NK-92 treated with Interleukin-12 subunit alpha and Interleukin-12 subunit beta, amount 100 ng/mL, for 24 hours (cell line): ENCODE data around the gene SLC2A3.
"Not testable (repeated sequence)": the region's sequence is repeated elsewhere in the genome, so short reads cannot be mapped to it uniquely, and the experiment has no call there.

Source experiments
- DNase-seq: peaks from one replicate; lab custom pipeline; 2025; lab: John Stamatoyannopoulos, UW

The SLC2A3 gene

DNA sequence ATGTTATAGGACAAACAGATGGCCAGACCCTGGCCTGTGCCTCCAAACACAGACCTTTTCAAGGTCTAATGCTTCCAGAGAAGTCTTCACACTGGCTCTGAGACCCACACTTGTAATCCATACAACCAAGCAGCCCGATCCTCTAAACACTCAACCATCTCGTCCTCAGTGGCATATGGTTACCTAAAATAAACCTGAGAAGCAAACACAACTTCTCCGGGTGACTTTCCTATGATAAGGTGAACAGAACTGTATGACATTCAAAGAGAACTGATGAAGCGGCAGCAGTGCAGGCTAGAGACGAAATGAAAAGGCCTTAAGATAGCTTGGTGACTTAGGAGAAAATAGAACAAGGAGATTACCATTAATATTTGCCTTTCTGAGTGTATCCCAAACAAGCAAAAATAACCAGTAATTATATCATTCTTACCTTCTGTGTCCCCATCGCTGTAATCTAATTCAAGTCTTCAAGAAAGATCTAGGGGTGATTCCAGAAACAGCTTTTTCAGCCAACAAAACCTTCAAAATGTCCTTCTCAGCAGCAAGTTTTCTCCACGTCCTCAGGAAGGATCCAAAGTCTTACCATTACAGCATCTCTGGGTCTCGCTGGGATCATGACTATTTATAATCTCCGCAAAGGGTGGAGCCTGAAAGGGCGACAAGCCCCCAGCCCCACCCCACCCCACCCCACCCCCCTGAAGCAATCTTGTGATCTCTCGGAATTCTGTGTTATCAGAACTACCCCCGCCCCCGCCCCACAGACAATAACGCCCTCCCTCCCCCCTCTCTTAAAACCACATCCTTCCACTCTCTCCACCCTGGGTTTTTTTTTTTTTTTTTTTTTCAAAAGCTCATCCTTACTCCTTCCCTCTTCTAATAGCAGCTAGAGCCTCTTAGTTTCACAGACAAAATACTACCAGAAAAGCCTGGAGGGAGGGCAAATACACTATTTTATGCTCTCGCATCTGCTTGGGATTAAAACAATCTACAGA, at the start of gene SLC2A3:
Gene SLC2A3 (minus strand): TSS at position 598 of the 992 bp plus-strand sequence. CDS start 153 bp downstream, at position 445.
- DNase-seq: peak; percentile 43

DNA sequence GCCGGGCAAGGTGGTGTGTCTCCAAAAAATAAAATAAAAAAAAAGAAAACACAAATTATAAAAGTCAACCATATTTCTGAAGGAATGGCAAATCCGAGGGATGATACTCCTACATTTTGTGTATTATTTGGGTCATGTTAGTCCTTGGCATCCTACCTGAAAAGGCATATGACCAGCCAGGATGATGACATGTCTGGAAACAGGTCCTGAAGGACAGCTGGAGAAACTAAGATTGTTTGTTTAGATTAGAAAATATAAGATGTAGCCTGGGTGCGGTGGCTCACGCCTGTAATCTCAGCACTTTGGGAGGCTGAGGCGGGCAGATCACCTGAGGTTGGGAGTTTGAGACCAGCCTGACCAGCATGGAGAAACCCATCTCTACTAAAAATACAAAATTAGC, 48.9 kb upstream of the SLC2A3 start:
- DNase-seq: no peak

DNA sequence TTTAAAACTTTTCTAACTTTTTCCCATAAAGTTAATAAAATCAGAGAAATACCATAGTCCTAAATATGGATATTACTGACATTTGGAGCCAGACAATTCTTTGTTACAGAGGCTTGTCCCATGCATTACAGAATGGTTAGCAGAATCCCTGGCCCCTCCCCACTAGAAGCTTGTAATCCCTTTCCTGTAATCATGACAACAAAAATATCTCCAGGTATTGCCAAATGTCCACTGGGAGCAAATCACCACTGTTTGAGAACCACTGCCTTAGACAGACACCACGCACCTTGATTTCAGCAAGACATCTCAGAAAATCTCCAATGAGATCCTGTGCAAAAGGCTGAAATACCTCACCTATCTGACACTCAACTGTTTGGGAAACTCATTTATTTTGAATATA, 47.5 kb upstream of the SLC2A3 start:
- DNase-seq: not testable (repeated sequence)

DNA sequence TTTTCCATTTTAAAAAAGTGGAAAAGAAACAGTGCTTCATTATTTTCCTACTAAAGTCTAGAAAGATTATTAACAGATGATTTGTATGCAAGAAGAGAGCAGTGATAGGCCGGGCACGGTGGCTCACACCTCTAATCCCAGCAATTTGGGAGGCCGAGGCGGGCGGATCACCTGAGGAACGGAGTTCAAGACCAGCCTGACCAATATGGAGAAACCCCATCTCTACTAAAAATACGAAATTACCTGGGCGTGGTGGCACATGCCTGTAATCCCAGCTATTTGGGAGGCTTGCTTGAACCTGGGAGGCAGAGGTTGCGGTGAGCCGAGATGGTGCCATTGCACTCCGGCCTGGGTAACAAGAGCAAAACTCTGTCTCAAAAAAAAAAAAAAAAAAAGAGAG, 47.0 kb upstream of the SLC2A3 start:
- DNase-seq: not testable (repeated sequence)

DNA sequence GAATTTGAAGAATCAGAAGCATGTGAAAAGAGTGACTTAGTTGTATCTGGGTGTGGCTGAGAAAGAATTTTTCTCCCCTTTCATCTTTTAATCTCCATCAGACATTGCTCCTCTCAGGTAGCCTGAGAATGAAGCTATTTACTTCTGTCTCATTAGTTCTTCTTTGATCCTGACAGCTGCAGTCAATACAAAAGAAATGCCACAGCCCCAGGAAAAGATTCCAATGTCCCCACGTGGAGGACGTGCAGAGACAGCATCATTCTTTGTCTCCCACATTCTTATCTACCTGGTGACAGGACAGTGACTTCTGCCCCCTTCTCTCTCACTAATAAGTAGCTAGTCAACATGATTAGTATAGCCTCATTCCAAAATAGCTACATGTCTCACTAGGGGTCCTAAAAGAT, 46.3 kb upstream of the SLC2A3 start:
- DNase-seq: not testable (repeated sequence)

DNA sequence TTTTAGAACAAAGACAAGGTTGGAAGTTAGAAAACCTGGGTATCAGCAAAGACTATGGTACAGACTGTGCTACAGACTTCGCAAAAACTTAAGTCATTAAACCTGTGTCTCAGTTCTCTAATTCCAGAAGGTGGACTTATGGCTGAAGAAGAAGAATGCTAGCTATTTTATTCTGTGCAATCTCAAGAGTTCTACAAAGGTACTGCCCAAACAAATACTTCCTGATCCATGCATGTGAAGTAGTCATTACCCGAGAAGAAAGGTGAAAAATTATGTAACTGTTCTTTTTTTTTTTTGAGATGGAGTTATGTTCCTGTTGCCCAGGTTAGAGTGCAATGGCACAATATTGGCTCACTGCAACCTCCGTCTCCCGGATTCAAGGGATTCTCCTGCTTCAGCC, 45.5 kb upstream of the SLC2A3 start:
- DNase-seq: no peak

DNA sequence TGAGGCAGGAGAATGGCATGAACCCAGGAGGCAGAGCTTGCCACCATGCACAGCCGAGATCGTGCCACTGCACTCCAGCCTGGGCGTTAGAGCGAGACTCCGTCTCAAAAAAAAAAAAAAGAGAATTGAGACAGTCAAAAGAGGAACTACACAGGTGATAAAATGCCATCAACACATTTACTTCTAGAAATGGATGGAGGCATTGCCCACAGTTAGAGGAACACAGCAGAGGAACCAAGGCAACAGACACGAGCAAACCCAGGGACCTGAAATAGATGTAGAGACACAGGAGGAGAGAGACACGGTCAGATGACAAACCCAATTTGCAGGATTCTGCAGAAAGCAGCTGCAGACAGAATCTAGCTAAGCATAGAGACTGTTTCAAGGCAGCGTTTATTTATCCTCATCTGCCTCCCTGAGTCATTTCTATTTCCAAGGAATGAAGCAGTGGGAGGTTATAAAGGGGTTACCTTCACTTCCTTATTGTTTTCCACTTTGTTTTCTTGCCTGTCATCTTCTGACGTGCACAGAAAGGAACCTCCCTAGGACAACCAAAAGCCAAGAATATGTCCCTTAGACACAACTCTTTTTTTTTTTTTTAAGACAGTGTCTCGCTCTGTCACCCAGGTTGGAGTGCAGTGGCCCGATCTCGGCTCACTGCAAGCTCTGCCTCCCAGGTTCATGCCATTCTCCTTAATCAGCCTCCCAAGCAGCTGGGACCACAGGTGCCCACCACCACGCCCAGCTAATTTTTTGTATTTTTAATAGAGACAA, 41.6 kb upstream of the SLC2A3 start:
- not testable (repeated sequence) for DNase-seq

DNA sequence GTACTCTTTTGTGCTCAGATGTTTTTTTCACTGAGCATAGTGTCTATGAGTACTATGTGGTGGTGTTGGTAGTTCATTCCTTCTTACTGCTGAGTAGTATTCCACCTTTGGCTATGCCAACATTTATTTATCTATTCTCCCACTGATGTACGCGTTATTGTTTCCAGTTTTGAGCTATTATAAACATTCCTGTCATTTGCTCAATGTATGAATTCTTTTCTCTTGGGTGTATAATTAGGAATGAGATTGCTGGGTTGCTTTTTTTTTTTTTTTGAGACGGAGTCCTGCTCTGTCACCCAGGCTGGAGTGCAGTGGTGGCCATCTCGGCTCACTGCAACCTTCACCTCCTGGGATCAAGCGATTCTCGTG, 37.5 kb upstream of the SLC2A3 start:
- no peak for DNase-seq

DNA sequence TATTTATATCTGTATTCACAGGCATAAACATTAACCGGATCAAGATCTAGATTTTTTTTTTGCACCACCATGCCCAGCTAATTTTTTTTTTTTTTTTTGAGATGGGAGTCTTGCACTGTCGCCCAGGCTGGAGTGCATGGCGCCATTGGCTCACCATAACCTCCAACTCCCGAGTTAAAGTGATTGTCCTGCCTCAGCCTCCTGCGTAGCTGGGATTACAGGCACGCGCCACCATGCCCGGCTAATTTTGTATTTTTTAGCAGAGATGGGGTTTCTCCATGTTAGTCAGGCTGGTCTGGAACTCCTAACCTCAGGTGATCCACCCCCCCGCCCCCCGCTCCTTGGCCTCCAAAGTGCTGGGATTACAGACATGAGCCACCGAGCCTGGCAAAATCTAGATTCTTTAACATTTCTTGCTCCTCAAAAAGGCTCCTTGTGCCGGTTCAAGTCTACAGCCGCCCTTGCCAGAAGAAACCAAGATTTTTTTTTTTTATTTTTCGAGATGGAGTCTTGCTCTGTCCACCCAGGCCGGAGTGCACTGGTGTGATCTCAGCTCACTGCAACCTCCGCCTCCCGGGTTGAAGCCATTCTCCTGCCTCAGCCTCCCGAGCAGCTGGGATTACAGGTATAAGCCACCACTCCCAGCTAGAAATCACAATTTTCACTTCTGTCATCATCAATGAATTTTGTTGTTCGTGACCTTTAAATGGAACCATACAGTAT, 36.9 kb upstream of the SLC2A3 start:
- no peak for DNase-seq

DNA sequence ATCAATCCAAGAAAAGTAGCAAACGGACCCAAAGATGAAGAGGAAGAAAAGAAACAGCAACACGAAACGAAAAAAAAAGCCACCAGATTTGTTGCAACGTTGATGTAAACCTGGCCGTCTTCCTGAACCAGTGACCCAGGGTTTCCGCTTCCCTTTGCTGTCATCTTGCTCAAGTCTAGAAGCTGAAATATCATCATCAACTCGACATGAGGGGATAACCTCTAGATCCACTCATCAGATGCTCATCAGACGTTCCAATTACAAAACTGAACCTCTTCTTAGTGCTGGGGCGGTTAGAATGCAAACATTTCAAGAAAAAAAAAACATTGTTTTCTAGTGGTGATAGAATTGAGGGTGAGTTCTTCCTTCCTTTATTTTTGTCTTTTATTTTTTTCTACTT, 36.3 kb upstream of the SLC2A3 start:
- DNase-seq: not testable (repeated sequence)

DNA sequence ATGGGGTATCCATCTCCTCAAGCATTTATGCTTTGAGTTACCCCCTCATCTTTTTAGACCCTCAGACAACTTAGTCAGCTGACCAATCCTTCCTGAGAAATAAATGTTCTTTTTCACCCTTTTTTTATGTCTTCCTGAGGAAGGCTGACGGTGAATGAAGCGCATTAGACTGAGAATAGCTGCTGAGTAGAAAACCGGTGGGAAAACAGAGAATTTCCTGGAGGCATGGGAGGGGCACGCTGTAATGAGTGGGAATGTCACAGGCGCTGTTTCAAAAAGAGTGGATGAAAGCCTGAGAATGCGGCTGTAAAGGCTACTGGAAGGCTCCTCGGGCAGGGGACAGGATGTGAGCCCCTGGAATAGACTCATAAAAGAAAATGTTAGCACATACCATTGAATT, 35.8 kb upstream of the SLC2A3 start:
- DNase-seq: not testable (repeated sequence)

DNA sequence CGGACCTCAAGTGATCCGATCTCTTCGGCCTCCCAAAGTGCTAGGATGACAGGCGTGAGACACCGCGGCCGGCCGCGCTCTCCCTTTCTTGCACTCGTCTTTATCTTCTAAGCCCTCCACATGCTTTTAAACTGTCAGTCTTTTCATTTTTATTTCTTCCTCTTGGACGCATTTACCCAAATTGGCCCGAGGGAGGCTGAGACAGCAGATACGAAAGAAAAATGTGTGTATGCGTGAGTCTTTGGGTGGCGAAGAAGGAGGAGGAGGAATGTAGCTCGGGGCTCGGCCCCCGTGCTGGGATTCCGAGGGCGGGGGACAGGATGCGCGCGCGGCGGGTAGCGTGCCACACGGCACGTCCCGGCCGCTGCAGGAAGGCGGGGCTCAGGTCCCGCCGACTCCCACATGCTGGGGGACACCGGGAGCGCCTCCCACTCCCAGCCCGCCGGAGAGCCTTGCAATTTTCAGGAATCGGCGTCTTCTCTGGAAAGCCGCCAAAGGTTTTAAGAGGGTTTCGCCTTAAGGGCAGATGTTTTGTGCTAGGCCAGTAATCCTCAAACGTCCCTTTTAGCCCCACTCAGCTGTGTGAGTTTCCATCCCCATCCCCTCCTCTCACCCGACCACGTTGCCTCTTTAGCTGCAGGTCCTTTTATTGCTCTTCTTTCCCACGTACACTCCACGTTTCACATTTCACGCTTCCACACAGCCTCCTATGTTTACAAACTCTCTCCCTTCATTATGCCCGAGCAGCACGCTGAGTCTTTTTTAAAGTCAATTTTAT, 34.7 kb upstream of the SLC2A3 start:
- peak; percentile 53 for DNase-seq

DNA sequence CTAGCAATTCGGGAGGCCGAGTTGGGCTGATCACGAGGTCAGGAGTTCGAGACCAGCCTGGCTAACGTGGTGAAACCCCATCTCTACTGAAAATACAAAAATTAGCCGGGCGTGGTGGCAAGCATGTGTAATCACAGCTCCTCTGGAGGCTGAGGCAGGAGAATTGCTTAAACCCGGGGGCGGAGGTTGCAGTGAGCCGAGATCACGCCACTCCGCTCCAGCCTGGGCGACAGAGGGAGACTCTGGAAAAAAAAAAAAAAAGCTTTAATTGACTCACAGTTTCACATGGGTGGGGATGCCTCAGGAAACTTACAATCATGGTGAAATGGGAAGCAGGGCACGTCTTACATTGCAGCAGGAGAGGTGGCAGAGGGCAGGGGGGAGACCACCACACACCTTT, 30.6 kb upstream of the SLC2A3 start:
- no peak for DNase-seq

DNA sequence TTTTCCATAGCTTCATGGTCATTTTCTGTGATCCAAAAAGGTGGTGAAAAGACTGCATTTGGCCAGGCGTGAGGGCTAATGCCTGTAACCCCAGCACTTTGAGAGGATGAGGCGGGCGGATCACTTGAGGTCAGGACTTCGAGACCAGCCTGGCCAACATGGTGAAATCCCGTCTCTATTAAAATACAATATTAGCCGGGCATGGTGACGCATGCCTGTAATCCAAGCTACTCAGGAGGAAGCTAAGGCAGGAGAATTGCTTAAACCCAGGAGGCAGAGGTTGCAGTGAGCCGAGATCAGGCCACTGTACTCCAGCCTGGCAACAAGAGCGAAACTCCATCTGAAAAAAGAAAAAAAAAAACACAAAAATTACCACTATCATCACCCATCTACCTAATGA, 28.7 kb upstream of the SLC2A3 start:
- DNase-seq: not testable (repeated sequence)

DNA sequence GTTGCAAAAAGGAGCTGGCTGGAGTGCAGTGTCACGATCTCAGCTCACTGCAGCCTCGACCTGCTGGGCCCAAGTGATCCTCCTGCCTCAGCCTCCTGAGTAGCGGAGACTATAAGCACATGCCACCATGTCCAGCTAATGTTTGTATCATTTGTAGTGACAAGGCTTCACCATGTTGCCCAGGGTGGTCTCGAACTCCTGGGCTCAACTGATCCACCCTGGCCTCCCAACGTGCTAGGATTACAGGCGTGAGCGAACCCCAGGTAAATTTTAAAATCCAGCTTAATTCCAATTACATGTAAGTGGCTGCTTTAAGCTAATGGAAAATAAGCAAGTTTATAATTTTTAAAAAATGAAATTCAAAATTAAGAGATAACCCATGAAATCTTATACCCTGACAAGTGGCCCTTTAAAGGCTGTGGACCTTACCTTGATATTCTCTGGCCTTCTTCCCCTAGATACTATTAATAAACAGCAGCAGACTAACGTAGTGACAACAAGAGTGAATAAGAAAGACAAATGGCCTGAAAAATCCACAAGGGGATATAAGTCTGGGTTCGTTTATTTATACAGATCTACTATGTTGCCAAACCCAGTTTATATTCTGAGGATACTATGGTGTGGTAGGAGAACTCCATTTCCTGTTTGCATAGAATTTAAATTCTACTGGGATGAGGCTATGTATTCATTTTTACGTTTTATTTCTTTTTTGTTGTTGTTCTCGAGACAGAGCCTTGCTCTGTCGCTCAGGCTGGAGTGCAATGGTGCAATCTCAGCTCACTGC, 25.6 kb upstream of the SLC2A3 start:
- no peak for DNase-seq

DNA sequence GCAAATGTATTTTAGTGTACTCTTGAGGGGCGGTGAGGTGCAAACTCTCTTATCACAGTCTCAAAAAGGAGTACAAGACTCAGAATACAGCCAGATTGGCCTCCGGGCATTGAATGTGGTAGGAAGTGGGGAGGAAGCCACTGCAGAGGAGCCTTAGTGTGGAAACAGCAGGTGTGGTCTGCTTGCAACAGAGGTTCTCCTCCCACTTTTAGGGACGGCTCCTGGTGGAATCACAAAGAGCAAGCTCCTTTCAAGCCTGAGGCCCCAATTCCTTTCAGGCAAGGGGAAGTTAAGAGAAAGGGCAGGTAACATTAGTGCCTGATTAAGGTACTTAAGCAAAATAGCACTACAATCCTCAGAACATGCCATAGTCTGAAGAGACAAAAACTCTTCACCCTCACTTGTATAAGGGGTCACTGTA, 23.7 kb upstream of the SLC2A3 start:
- peak; percentile 31 for DNase-seq

DNA sequence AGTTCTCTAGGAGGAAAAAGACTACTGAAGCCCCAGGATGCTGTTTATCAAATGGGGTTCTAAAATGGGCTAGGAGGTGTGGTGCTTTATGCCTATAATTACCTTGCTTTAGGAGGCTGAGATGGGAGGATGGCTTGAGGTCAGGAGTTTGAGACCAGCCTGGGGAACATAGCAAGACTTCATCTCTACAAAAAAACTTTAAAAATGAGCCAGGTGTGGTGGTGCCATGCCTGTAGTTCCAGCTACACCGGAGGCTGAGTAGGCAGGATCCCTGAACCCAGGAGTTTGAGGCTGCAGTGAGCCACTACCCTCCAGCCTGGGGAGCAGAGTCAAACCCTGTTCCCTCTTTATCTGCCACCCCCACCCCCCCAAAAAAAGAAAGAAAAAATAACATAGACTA, 23.3 kb upstream of the SLC2A3 start:
- DNase-seq: no peak

DNA sequence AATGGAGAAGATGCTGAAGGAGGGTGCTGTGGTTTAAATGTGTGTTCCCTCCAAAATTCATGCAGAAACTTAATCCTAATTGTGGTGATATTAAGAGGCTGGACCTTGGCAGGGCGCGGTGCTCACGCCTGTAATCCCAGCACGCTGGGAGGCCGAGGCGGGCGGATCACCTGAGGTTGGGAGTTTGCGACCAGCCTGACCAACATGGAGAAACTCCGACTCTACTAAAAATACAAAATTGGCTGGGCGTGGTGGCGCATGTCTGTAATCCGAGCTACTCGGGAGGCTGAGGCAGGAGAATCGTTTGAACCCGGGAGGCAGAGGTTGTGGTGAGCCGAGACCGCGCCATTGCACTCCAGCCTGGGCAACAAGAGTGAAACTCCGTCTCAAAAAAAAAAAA, 18.9 kb upstream of the SLC2A3 start:
- not testable (repeated sequence) for DNase-seq

DNA sequence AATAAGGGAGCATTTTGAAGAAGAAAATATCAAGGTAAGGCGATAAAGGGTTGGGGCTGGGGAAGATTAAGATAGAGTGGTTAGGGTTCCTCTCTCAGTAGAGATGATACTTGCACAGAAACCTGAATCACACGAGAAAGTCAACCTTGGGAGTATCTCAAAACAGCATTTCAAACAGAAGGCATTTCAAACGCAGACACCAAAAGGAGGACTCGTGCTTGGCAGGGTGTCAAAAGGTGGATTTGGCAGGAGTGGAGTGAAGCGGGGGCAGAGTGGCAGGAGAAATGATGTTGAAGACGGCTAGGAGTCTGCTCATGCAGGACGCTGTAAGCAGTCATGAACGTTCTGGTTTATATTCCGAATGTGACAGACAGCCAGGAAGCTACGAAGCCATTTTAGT, 18.4 kb upstream of the SLC2A3 start:
- not testable (repeated sequence) for DNase-seq

DNA sequence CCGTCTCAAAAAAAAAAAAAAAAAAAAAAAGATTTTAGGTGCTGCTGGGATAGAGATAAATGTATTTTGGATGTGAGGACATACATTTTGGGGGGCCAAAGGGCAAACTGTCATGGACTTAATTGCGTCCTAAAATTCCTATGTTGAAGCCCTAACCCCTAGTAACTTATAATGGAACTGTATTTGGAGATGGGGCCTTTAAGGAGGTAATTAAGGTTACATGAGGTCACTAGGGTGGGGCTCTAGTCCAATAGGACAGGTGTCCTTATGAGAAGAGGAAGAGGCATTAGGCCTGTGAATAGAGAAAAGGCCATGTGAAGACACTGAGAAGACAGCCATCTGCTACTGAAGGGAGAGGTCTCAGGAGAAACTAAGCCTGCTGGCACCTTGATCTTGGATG, 17.9 kb upstream of the SLC2A3 start:
- not testable (repeated sequence) for DNase-seq

DNA sequence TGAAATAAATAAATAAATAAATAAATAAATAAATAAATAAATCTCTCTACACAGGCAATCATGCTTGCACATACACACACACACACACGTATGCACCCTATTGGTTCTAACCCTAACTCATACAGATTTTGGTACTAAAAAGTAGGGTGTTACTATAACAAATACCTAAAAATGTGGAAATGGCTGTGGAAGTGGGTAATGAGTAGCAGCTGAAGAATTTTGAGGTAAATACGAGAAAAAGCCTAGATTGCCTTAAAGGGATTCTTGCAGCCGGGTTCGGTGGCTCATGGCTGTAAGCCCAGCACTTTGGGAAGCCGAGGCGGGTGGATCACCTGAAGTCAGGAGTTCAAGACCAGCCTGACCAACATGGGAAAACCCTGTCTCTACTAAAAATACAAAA, 15.7 kb upstream of the SLC2A3 start:
- no peak for DNase-seq
